Jurkat, Clone E6-1 (cell line): ENCODE results near the gene IL20.

Source experiments
- DNase-seq: peaks from one replicate; pipeline ENCODE4 v3.0.0-alpha.2; 2011; ENCODE audit warnings: low read depth, low spot score
- H3K4me3 ChIP-seq: 2 replicates; pipeline ENCODE4 v1.5.1; 2011; ENCODE audit warnings: mild to moderate bottlenecking, low read length, control low read depth, moderate library complexity

The IL20 gene

GRCh38 chr1:206913766-206914537 lies 48.5 kb downstream of the IL20 start:
- DNase-seq, result no peak
- no peak overlapping the region for H3K4me3 ChIP-seq

GRCh38 chr1:206915030-206915735 lies 49.8 kb downstream of the IL20 start:
- no peak for DNase-seq
- H3K4me3 ChIP-seq, result no peak overlapping the region

- no peak for DNase-seq
- no peak overlapping the region for H3K4me3 ChIP-seq
Measured at GRCh38 chr1:206916000-206916709, 50.7 kb downstream of the IL20 start.

GRCh38 chr1:206918076-206918475 lies 52.7 kb downstream of the IL20 start:
- H3K4me3 ChIP-seq, result no peak overlapping the region
- peak; percentile 58 for DNase-seq
